ENCODE measurements around the gene SRSF9.
"Not testable (repeated sequence)": the region's sequence is repeated elsewhere in the genome, so short reads cannot be mapped to it uniquely, and the experiment has no call there.

The SRSF9 gene, protein sequence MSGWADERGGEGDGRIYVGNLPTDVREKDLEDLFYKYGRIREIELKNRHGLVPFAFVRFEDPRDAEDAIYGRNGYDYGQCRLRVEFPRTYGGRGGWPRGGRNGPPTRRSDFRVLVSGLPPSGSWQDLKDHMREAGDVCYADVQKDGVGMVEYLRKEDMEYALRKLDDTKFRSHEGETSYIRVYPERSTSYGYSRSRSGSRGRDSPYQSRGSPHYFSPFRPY

DNA sequence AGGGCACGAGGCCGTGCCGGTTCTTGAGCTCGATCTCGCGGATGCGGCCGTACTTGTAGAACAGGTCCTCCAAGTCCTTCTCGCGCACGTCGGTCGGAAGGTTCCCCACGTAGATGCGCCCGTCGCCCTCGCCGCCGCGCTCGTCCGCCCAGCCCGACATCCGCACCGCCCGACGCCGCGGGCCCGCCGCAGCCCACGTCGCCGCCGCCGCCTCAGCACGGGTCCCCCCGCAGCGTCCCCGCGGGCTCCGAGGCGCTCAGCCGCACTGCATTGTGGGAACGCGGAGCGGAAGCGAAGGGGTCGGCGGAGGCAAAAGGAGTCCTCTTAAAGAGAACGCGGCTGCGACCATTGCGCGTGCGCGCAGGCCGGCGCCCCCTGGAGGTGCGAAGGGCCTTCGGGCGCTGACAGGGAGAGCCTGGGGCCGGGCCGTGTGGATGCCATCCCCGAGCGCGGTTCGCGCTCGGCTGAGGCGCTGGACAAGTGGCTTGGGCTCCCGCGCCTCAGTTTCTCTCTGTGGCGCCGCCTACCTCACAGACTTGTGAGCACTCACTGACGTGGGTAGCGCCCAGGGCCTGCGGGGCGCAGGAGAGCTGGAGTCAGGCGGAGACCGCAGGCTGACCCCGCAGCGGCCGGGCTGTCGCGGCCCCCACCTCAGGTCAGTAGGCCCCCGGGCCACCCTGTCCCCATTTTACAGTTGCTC lies at the start of gene SRSF9:
SRSF9 (minus strand) TSS at position 299 of the 700 bp plus-strand sequence; CDS start at position 160, 139 bp downstream.
- DNase-seq, result peak; percentile 96

DNA sequence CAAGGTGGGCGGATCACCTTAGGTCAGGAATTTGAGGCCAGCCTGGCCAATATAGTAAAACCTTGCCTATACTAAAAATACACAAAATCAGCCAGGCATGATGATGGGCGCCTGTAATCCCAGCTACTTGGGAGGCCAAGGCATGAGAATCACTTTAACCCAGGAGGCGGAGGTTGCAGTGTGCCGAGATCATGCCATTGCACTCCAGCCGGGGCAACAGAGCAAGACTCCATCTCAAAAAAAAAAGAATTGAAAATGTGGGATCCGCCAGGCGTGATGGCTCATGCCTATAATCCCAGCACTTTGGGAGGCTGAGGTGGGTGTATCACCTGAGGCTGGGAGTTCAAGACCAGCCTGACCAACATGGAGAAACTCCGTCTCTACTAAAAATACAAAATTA lies 49.8 kb upstream of the SRSF9 start:
- DNase-seq, result not testable (repeated sequence)

DNA sequence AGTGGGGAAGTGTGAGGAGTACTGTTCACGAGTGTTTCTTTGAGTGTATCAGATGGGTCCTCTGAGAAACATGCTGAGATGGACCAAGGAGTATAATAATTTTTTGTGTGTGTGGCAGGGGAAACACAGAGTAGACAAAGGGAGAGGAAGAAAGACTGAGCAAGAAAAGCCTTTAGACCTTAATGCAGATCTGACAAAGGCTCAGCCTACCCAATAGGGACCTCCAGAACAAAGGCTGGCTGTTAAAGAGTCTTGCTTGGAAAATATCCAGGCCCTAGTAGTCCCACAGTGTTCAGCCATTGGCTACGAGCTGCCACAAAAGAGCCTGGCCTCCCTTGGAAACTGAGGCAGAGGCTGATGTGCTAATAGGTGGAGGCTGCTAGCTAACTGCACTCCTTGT lies 45.9 kb upstream of the SRSF9 start:
- DNase-seq, result no peak

DNA sequence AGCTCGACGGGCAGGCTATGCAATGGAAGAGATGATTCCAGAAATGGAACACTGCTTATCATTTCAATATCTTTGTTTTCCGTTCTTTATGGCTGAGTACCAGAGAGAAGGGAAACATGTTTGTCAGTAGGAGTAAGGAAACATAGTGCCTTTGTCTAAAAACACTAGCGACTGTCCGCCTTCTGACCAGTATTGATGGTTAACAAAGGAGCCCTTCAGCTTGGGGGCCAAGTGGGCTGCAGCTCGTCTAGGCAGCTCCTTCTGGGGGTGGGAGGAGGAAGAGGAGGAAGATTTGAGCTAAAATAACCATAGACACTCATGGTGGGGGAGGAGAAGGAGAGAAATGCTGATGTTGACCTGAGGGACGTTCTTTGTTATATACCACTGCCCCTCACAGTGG lies 44.5 kb upstream of the SRSF9 start:
- no peak for DNase-seq

DNA sequence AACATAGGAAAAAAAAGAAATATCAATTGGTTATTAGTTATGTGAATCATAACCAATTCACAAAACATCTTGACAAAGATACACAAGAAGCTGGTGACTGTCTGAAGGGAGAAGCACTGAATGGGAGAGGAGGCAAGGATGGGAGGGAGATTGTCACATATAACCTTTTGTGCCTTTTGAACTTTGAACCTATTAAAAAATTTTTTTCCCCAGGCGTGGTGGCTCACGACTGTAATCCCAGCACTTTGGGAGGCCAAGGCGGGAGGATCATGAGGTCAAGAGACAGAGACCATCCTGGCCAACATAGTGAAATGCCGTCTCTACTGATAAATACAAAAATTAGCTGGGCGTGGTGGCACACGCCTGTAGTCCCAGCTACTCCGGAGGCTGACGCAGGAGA lies 39.0 kb upstream of the SRSF9 start:
- DNase-seq, result no peak

DNA sequence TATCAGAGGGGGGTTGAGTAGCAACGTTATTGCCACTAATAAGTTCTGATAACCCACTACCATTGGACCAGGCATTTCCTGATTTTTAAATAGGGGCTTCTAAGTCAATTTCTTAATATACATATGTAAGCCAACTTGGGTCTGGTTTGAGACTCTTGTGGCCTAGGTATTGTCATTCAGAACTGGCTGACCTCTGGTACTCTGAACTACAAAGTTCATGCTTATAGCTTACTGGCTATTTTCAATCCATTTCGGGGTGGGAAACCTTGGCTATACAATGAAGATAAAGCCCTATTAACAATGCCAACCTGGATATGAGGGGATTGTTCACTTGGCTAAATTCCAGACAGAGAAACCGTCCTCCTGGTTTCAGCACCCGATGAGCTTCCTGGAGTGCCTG lies 35.0 kb upstream of the SRSF9 start:
- DNase-seq, result no peak

DNA sequence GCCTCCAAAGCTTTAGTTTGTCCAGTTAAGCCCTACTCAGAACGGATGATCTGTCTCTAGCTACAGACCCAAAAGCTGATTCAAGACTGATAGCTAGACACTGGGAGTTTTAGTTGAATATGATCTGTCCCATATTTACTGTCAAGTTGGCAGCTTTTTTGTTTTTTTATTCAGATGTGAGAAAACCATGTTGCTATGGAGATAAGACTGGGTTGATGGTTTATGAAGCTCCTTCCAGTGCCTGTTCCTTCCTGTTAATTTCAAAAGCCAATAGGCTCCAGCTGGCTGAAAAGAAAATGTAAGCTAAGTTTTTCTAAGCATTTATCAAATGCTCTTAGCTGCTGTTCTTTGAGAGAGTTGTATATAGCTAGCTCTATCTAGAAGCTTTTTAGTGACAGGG lies 31.0 kb upstream of the SRSF9 start:
- DNase-seq, result no peak

DNA sequence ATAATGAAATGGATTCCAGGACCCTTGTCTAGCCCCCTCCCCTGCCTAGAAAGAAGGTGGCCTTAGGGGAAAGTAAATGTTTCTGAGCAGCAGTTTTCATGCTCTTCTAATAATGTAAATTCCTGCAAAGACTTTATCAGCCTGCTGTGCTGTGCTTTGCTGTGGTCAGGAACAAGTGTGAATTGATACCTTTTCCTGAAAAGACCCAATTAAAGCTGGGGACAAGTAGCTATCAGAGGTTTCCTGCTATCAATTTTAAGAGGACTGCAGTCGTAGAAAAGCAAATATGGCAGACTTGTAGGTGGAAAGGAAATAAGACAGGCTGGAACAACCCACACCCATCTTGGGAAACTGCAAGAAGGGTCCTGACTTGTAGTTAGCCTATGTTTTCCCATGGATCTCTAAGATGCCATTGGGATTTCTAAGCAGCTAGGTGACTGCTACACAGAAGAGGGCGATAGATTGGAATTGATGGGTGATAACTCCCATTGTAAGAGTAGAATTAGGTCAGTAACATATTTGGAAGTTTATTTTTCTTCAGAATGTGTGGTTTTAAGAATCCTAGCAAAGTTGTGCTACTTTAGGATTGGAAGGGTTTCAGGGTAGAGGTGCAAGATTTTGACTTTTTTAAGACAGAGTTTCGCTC lies 29.4 kb upstream of the SRSF9 start:
- no peak for DNase-seq

DNA sequence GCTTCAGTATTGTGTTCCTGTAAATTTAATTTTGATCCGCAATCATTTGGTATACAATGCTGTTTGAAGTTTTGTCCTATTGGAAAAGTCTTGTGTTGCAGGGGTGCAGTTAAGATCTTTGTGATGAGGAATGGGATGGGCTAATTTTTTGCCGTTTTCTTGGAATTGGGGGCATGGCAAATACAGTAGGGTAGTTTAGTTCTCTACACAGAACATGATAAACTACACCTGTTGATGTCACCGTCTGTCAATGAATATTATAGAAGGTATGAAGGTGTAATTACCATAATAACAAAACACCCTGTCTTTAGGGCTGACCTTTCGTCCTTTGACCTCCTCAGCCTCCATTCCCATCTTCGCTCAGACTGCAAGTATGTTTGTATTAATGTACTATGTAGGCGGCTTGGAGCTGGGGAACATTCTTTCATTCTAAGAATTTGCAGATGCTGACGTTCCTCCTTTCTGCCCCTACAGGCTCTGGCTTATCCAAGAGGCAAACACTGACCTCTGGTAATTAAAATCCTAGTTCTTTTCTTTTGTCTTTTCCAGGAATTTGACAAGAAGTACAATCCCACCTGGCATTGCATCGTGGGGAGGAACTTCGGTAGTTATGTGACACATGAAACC lies 28.1 kb upstream of the SRSF9 start:
- DNase-seq, result no peak

DNA sequence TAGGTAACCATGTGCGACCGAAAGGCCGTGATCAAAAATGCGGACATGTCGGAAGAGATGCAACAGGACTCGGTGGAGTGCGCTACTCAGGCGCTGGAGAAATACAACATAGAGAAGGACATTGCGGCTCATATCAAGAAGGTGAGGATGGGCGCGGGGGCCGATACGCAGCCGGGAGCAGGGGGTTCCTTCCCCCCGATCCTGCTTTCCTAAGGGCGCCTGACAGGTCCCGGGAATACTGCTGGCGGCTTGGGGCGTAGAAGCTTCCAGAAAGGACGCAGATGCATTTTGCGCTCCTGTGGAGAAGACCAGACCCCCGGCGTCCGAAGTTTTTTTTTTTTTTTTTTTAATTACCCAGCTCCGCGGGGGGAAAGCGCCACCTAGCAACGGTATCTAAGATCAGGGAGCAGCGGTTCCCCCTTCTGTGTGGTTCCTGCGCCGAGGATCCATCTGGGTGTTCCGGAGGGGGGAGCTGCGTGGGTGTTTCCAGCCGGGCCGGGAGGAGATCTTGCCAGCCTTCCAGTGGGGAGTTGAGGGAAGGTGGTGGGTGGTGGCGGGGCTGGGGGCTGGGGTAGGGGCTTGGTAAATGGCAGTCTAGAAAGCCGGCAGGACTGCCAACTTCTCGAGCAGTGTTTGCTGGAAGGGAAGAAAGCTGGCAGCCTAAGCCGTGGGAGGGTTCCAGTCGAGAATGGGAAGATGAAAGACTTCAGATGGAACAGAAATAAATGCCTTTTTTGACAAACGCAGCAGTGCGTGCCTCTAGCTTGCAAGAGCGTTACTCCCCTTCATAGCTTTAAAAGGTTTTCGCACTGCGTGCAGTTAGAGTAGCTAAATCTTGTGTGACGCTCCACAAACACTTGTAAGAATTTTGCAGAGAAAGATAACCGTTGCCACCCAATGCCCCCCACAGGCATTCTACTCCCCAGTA lies 27.1 kb upstream of the SRSF9 start:
- peak; percentile 45 for DNase-seq

DNA sequence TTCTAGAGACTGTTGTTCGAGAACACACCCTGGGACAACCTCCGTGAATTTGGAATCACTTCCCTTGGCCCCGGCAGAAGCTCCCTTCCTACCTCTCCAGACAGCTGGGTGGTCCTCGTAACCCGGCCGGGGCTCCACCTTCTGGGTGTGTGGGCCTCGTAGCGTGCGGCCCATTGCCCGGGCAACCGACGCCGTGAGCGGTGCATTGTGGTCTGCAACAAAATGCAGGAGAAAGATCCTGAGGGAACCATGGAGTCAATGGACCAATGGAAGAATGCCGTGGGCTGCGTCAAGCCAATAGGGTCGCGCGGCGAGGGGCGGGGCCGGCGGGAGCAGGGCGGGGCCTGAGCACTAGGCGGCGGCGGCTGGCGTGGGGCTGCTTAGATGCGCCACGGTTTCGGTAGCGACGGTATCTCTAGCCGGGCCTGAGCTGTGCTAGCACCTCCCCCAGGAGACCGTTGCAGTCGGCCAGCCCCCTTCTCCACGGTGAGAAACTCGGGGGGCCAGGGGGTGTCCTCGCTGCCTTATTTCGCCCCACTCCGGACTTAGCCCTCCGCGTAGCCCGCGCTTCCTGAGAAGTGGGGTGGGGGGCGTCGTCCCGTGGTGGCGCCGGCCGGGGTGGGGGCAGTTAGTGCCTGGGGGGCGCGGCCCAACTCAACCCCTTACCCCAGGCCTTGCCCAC lies 26.3 kb upstream of the SRSF9 start, which contains the start of gene DYNLL1:
DYNLL1 (plus strand) TSS at position 383 of the 682 bp plus-strand sequence. CDS start 309 bp downstream, outside the sequence.
- peak; percentile 95 for DNase-seq

DNA sequence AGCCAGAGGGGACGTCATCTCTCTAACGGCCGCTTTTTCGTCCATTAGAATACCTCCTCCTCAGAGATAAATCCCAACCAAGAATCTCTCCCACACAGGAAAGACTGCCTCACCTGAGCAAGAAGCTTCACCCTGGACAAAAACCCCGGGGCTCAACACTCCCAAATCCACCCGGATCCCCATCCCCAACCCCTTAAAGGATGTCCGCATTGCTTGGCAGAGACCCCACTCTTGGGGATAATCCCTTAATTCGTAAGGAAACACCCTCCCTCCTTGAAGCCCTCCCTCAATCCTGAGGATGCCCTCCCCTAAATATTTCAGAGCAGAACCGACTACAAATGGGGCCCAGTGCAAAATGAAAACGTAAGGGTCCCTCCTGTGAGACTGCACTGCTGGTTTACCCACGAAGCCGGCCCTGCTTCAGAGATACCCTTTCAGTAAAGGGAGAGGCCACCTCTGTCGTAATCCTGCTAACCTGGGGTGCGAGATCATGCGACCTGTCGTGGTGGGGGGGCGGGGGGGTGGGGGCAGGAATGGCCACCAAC lies 25.7 kb upstream of the SRSF9 start:
- DNase-seq, result no peak

DNA sequence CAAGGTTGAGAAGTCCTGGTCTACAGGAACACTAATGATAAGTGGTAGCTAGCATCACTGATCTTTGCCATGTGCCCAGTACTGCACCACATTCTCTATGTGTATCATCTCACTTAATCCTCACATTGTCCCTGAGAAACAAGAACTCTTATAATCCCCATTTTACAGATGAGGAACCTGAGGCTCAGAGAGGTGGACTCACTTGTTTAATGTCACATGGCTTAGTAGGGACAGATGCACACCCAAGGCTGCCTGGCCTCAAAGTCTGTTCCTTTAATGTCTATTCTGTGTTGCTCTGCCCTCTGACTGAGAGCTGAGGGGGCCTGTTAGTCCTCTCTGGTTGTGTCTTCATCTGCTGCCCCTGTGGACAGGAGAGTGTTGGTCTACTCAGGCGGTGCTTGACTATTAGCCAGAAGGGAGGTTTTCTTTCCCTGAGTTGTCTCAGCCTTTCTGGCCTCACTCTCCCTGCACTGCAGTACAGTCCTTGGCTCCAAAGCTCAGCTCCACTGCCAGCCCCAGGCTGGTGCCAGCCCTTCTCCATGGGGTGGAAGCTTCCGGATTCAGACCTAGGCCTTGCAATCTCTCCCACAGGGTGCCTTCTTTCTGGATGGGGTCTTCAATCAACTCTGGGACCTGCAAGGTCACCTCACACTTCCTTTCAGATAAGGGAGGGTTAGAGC lies 21.4 kb upstream of the SRSF9 start:
- DNase-seq, result no peak

DNA sequence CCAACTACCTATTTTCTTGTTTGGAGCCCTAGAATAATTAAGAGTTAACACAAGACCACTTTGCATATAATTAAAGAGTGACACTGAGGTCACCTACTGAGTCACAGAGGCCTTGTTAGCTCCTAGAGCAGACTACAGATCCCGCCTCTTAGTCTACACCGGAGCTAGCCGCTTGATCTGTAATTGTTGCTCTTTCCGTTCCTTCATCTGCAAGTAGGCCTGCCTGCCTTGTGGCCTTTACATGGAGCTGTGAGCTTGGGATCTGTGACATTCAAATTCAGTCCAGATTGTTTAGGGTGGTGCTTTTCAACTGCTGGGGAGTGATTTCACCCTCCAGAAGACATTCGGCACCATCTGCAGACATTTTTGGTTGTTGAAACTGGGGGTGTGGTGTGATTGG lies 20.8 kb upstream of the SRSF9 start:
- DNase-seq, result no peak

DNA sequence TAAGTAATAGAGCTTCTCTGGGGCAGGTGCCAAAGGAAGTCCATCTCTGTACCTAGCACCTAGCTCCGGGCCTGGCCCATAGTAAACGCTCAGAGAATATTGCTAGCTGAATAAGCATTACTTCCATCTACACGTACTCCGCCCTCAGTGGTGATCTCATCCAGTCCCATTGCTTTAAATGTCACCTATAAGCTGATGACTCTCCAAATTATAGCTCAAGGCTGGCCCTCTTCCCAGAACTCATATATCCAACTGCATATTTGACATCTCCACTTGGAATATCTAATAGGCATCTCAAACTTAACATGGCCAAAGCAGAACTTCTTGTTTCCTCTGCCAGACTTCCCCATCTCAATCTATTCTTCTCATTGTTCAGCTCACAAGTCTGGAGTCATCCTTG lies 19.5 kb upstream of the SRSF9 start:
- DNase-seq, result no peak

DNA sequence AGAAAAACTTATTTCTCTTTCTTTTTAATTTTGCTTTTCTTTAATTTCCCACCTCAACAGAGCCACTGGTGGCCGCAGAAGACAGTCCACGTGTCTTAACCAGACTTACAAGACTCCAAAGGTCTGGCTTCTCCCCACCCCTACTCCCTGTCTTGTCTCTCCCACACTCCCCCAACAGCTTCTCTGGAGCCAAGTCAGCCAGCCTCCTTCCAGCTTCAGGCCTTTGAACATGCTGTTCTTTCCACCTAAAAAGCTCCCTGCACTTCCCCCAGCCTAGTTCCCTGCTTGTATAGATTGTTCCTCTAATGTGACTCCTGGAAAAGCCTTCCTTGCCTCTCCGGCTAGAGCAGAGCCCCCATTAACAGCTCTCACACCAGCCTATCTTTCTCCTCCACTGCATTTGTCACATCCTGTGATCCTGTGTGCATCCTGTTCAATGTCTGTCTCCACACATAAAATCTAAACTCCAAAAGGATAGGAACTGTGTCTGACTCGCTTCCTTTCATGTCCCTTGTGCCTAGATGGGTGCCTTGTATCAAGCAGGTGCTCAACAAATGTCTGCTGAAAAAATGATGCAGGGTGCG lies 18.6 kb upstream of the SRSF9 start:
- no peak for DNase-seq

DNA sequence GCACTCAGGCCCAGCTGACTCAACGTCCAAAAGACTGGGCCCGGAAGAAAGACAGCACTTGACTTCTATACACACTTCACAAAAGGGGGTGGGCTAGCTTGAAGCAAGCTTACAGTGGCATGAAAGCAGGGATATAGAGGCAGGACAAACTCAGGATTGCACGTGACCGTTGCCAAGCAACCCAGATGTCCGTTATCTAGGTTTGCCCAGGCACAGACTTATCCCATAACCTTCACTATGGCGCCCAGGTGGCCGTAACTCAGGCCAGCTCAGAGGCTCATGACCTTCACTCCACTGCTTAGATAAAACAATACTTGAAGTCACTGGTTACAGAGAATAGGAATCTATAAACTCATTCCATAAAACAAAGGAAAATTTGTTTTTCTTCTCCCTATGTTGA lies 18.0 kb upstream of the SRSF9 start:
- not testable (repeated sequence) for DNase-seq

DNA sequence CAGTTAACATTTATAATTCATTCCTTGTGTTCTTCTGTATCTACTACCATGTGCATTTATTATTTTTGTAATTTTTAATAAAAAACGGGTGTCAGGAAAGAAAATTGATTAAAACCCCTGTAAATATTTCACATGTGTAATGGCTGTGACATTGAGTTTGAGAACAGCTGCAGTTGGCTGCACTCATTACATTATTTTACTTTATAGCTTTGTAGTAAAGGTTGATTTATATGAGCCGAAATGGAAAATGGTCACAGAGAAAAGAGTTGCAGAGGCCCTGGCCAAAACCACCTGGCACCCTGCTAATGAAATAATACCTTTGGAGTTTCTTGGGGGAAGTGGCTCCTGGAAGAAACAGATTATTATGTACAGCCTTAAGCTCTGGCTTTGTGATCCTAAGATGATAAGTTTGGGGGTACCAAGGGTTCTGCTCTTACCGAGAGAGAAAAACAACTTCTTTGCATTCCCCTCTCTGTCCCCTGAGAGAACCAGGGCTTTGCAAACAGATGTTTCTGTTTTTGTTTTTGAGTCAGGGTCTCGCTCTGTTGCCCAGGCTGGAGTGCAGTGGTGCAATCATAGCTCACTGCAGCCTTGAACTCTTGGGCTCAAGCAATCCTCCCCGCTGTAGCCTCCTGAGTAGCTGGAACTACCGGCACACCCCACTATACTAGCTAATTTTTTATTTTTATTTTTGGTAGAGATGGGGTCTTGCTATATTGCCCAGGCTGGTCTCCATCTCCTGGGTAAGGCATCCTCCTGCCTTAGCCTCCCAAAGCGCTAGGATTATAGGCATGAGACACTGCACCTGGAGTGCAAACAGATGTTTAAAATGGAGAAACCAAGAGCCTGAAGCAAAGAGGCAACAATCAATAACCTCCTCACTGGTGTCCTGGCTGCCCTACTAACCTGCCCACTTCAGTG lies 16.7 kb upstream of the SRSF9 start:
- no peak for DNase-seq

DNA sequence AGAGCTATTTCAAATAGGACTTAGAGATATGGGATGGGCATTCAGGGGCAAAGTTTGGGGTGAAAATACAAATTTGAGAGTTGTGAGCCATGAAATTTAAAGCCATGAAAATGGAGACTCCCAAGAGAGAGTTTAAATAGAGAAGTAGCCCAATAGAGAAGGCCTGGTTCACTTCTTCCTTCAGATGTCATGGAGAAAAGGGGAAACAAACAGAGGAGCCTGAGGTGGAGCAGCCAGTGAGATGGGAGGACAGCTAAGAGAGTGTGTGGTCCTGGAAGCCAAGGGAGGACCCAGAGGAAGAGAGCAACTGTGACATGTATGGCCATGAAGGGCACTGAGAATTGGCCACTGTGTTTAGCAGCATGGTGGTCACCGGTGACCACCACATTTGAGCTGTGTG lies 14.1 kb upstream of the SRSF9 start:
- no peak for DNase-seq

Data from CD4-positive, alpha-beta T cell treated with Interferon gamma for 1 hour (primary cell).